Fibroblast of villous mesenchyme (primary cell): Measurements from ENCODE around the gene CDCP1. TPM values are rescaled to one million over a fixed set of nuclear protein-coding genes. Genes with fewer than 3 reads are reported as not detected.

ENCODE experiments used
- DNase-seq: peaks from one replicate; pipeline ENCODE4 v3.0.0-alpha.2; 2010; ENCODE audit warnings: low read depth
- H3K4me3 ChIP-seq: 2 replicates; pipeline ENCODE4 v1.5.1; 2011; ENCODE audit warnings: low read depth, mild to moderate bottlenecking, low read length
- CTCF ChIP-seq: IDR thresholded peaks from 2 replicates; pipeline ENCODE4 v1.5.1; 2012; ENCODE audit warnings: low read depth, mild to moderate bottlenecking, low read length; ENCODE audit not compliant: insufficient read depth
- total RNA-seq: library from RNA; depleted of rRNA; stranded (reverse); fragments of >200 nt; gene quantifications from 2 replicates; pipeline ENCODE4 v1.2.3, GENCODE V29; 2012

Gene CDCP1
- total RNA-seq, 1 donor: 10.4 TPM

- no peak for TF ChIP-seq CTCF
- no peak for DNase-seq
- no peak overlapping the region for H3K4me3 ChIP-seq
Observed at GRCh38 chr3:45067486-45067885, 78.7 kb downstream of the CDCP1 start.

GRCh38 chr3:45066109-45066801, 79.9 kb downstream of the CDCP1 start:
- no peak for DNase-seq
- TF ChIP-seq CTCF: no peak
- no peak overlapping the region for H3K4me3 ChIP-seq

- DNase-seq: no peak
- TF ChIP-seq CTCF: no peak
- no peak overlapping the region for H3K4me3 ChIP-seq
Observed at GRCh38 chr3:45065373-45065720, 80.8 kb downstream of the CDCP1 start.

GRCh38 chr3:45064512-45065372, 81.4 kb downstream of the CDCP1 start:
- H3K4me3 ChIP-seq: no peak overlapping the region
- peak; percentile 89 for DNase-seq
- no peak for TF ChIP-seq CTCF

- TF ChIP-seq CTCF: no peak
- no peak overlapping the region for H3K4me3 ChIP-seq
- no peak for DNase-seq
Observed at GRCh38 chr3:45062697-45063070, 83.5 kb downstream of the CDCP1 start.

- TF ChIP-seq CTCF: no peak
- no peak overlapping the region for H3K4me3 ChIP-seq
- no peak for DNase-seq
Observed at GRCh38 chr3:45060165-45060892, 85.8 kb downstream of the CDCP1 start.
